ENCODE data around the gene GAL3ST3. TPM values are rescaled to one million over a fixed set of nuclear protein-coding genes. Genes with fewer than 3 reads are reported as not detected.

GAL3ST3 gene
- total and polyA plus RNA-seq, 11 donors = 0.08 to 4.9 (median 2.1) TPM

GRCh38 chr11:66055021-66055420, 6.1 kb upstream of the GAL3ST3 start:
- no peaks in the 10 kb centered on the region for H3K9me3 ChIP-seq
- H3K4me3 ChIP-seq = no peak overlapping the region
- H3K27ac ChIP-seq = no peak overlapping the region
- H3K27me3 ChIP-seq = no peaks in the 10 kb centered on the region
- peaks cover 0 to 30% (median 18%) of the 10 kb centered on the region in 12 donors for H3K4me1 ChIP-seq
- ATAC-seq (no peak), DNase-seq (no peak)
- 92 to 97% (median 96%) methylated on average over 7 of the region's 7 CpGs for WGBS, 4 donors
- intact Hi-C loops (cut with DNase I) = no loop called here
- no peak for TF ChIP-seq CTCF (IDR thresholded peaks at IDR 0.05)
- no peak for TF ChIP-seq POLR2A (IDR thresholded peaks at IDR 0.05)
- peaks cover 3 to 69% (median 62%) of the 10 kb centered on the region in 9 donors for H3K36me3 ChIP-seq

- ATAC-seq = no peak
- intact Hi-C loops (cut with DNase I) = loop anchor here in 3 of 10 donors (1.0 to 5.0 kb wide), 3 partner anchors 16 to 390 kb away; partner anchors contain the start of gene RELA (in 1 of the 3)
- peaks cover 0 to 35% (median 23%) of the 10 kb centered on the region in 12 donors for H3K4me1 ChIP-seq
These were observed 3.7 kb upstream of the GAL3ST3 start for GRCh38 chr11:66052664-66052982.

GRCh38 chr11:66051766-66052663, 3.1 kb upstream of the GAL3ST3 start, which contains the start of gene SF3B2:
Gene SF3B2 (plus strand): TSS chr11:66052364. CDS start chr11:66052385, 21 bp downstream.
- Histone ChIP-seq H3K36me3 (peaks cover 3 to 39% (median 32%) of the 10 kb centered on the region in 9 donors), H3K27me3 (peaks cover 0 to 20% (median 5%) of the 10 kb centered on the region in 9 donors), H3K4me3 (peak within 1 kb of the TSS; percentile 51 to 100 (median 87)), H3K9me3 (no peaks in the 10 kb centered on the region), H3K27ac (peak within 1 kb of the TSS; percentile 80 to 96 (median 92)), H3K4me1 (peaks cover 0 to 41% (median 24%) of the 10 kb centered on the region in 12 donors)
- TF ChIP-seq CTCF (IDR thresholded peaks at IDR 0.05) (peak in 3 of 12 donors; percentile 17 to 26 (median 20)), POLR2A (IDR thresholded peaks at IDR 0.05) (peak in 1 of 2 donors; percentile 62)
- DNase-seq = peak; percentile 97 to 99 (median 99)
- WGBS, 4 donors = 0 to 1% (median 0%) methylated on average over 33 to 84 of the region's 84 CpGs
- peak; percentile 96 to 99 (median 98) for ATAC-seq
- intact Hi-C loops (cut with DNase I) = loop anchor here in 3 of 10 donors (1.0 to 5.0 kb wide), 3 partner anchors 16 to 390 kb away; partner anchors contain the start of gene RELA (in 1 of the 3)

More at GRCh38 chr11:66052664-66052982, 3.7 kb upstream of the GAL3ST3 start:
- Histone ChIP-seq H3K27me3 (peaks cover 0 to 16% (median 4%) of the 10 kb centered on the region in 9 donors), H3K36me3 (peaks cover 3 to 45% (median 38%) of the 10 kb centered on the region in 9 donors), H3K9me3 (no peaks in the 10 kb centered on the region), H3K4me3 (peak overlapping the region; percentile 51 to 100 (median 87)), H3K27ac (peak overlapping the region in 11 of 12 donors; percentile 71 to 96 (median 93))
- WGBS, 4 donors = 0 to 3% (median 2%) methylated on average over 14 to 17 of the region's 17 CpGs
- TF ChIP-seq POLR2A (IDR thresholded peaks at IDR 0.05) (no peak), CTCF (IDR thresholded peaks at IDR 0.05) (no peak)
- DNase-seq = no peak

DNA sequence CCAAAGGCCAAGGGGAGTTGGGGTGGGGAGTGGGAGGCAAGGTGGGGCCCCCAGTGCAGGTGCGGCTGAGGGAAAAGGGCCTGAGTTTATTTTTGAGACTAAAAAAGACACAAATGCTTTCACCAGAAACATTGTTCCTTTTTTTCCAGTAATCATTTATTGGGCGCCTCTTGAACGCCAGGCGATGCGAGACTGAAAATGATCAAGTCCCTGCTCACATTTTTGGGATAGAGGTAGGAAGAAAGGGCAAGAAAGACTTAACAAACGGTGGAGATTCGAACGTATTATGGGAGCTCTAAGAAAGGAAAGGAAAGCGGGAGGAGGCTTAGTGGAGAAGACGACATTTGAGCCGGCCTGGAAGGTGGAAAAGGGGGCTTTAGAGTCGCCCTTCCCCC, 2.4 kb upstream of the GAL3ST3 start:
- no peak for ATAC-seq
- DNase-seq = no peak
- Histone ChIP-seq H3K4me1 (peaks cover 0 to 41% (median 24%) of the 10 kb centered on the region in 12 donors), H3K27ac (peak overlapping the region; percentile 80 to 96 (median 92)), H3K9me3 (no peaks in the 10 kb centered on the region), H3K27me3 (peaks cover 0 to 20% (median 5%) of the 10 kb centered on the region in 9 donors), H3K36me3 (peaks cover 3 to 33% (median 25%) of the 10 kb centered on the region in 9 donors), H3K4me3 (peak overlapping the region; percentile 51 to 100 (median 87))
- intact Hi-C loops (cut with DNase I) = loop anchor here in 1 of 10 donors (5.0 kb wide), 1 partner anchor 389 kb away; the partner anchor contains the start of gene RELA
- TF ChIP-seq POLR2A (IDR thresholded peaks at IDR 0.05) (no peak), CTCF (IDR thresholded peaks at IDR 0.05) (no peak)
- 30 to 36% (median 31%) methylated on average over 12 of the region's 12 CpGs for WGBS, 4 donors

Measured in heart left ventricle (tissue), 16 donors.